Measurements from ENCODE around the gene ASF1A.

ASF1A gene

DNA sequence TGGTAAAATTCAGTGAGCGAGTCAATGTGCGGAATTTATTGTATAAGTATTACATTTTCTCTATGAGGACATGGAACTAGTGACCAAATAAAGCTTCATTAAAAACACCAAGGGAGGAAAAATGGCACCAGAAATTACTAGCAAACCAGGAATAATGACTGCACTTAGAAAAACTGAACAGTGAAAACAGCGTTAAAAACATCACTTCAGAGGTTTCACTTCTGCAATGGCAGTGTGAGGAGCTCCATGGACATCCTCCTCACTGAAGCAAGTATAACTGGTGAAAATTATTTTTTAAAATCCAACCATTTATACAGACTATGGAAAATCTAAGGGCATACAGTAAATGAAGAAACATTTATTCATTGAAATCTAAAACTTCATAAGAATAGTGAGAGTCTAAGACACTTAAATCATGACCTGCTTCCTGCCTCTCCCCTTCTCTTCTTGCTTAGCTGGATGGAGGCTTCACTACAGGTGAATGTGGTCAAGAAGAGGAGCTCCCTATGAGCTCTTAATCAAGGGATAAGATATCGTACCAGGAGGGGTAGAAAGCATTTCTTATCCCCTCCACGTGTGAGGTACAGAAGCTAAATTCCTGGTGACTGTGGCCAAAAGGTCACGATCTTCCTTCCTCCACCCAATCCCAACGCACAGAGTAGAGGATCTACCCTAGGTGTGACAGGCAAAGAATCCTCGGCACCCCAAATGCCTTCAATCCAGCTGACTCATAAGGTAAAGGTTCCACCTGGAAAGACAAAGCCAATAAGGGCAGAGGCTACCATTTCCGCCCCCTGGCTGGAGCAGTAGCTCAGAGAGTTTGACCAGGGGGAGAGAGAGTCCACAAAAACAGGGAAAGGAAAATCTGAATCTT is 12.3 kb upstream of the ASF1A start:
- peaks cover 5% of the 10 kb centered on the region; the same call in 1 of the 2 replicates for H3K4me1 ChIP-seq (ENCODE audit: control insufficient read depth, insufficient read depth, low read length)
- H3K27ac ChIP-seq (ENCODE audit: low read length), result no peak overlapping the region
- no peaks in the 10 kb centered on the region for H3K36me3 ChIP-seq (ENCODE audit: control insufficient read depth, insufficient read depth, low read length)
- no CpG with 5 or more reads among the region's 9 CpGs for WGBS (ENCODE audit: insufficient coverage, insufficient read length)
- H3K27me3 ChIP-seq (ENCODE audit: control insufficient read depth, insufficient read depth, low read length), result no peaks in the 10 kb centered on the region
- no peaks in the 10 kb centered on the region for H3K9me3 ChIP-seq (ENCODE audit: control insufficient read depth, insufficient read depth, low read length)
- DNase-seq (ENCODE audit: low read depth, low spot score), result no peak
- no peak overlapping the region for H3K4me3 ChIP-seq (ENCODE audit: low read length)

DNA sequence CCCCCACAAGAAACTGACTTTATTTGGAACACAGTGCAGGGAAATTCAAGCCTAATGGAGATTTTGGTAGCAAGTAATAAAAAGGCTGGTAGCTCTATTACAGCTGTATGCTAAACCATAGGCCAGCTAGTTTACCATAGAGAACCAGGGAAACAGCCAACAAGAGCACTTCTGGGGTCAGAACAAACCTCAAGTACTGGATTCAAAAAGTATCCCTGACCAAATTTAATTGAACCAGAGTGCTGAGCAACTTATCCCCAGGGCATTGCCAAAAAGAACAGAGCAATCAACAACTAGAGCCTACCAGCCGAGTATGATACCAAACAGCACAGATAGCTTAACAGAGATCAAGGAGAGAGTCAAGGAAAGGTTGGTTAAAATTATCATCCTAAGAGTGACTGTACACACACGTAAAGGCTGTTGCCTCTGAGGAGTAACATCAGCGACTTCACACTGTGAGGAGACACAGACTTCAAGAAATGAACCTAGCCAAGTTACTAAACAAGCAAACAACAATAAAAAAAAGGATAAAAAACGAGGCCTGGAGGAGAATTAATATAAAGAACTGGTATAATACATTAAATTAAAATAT is 11.5 kb upstream of the ASF1A start:
- Histone ChIP-seq H3K9me3 (ENCODE audit: control insufficient read depth, insufficient read depth, low read length) (no peaks in the 10 kb centered on the region), H3K27ac (ENCODE audit: low read length) (no peak overlapping the region), H3K27me3 (ENCODE audit: control insufficient read depth, insufficient read depth, low read length) (no peaks in the 10 kb centered on the region), H3K4me3 (ENCODE audit: low read length) (no peak overlapping the region), H3K36me3 (ENCODE audit: control insufficient read depth, insufficient read depth, low read length) (no peaks in the 10 kb centered on the region), H3K4me1 (ENCODE audit: control insufficient read depth, insufficient read depth, low read length) (peaks cover 5% of the 10 kb centered on the region; the same call in 1 of the 2 replicates)
- no peak for DNase-seq (ENCODE audit: low read depth, low spot score)
- no CpG with 5 or more reads among the region's 4 CpGs for WGBS (ENCODE audit: insufficient coverage, insufficient read length)

DNA sequence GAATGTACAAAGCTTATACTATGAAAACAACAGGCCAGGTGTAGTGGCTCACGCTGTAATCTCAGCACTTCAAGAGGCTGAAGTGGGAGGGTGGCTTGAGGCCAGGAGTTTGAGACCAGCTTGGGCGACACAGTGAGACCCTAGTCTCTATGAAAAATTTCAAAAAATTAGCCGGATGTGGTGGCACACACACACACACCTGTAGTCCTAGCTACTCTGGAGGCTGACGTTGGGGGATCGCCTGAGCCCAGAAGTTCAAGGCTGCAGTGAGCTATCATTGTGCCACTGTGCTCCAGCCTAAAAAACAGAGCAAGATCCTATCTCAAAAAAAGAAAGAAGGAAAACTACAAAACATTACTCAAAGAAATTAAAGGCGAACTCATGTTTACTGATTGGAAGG is 7.3 kb upstream of the ASF1A start:
- Histone ChIP-seq H3K9me3 (ENCODE audit: control insufficient read depth, insufficient read depth, low read length) (no peaks in the 10 kb centered on the region), H3K27ac (ENCODE audit: low read length) (no peak overlapping the region), H3K36me3 (ENCODE audit: control insufficient read depth, insufficient read depth, low read length) (no peaks in the 10 kb centered on the region), H3K4me3 (ENCODE audit: low read length) (no peak overlapping the region), H3K4me1 (ENCODE audit: control insufficient read depth, insufficient read depth, low read length) (peaks cover 5% of the 10 kb centered on the region; the same call in 1 of the 2 replicates), H3K27me3 (ENCODE audit: control insufficient read depth, insufficient read depth, low read length) (no peaks in the 10 kb centered on the region)
- no peak for DNase-seq (ENCODE audit: low read depth, low spot score)
- no CpG with 5 or more reads among the region's 6 CpGs for WGBS (ENCODE audit: insufficient coverage, insufficient read length)

DNA sequence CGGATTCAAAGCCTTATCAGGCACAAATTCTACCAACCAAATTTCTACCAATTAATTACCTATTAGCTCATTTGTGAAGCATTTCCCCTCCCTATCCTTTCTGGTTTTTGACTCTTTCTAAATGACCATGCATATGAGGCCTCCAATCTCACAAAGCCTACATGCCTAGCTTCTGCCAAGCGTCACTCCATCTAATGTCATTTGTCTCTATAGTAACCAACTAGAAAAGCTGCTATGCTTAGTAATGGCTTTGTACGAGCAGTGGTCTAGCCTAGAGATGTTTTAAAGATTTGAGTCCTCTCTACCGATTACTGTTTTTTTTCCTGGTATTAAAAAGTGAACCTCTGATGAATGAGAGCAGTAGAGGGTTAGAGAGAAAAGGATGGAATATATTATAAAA is 4.8 kb upstream of the ASF1A start:
- H3K27ac ChIP-seq (ENCODE audit: low read length), result no peak overlapping the region
- no peaks in the 10 kb centered on the region for H3K9me3 ChIP-seq (ENCODE audit: control insufficient read depth, insufficient read depth, low read length)
- no peaks in the 10 kb centered on the region for H3K36me3 ChIP-seq (ENCODE audit: control insufficient read depth, insufficient read depth, low read length)
- H3K4me1 ChIP-seq (ENCODE audit: control insufficient read depth, insufficient read depth, low read length), result no peaks in the 10 kb centered on the region
- H3K4me3 ChIP-seq (ENCODE audit: low read length), result no peak overlapping the region
- H3K27me3 ChIP-seq (ENCODE audit: control insufficient read depth, insufficient read depth, low read length), result no peaks in the 10 kb centered on the region
- no peak for DNase-seq (ENCODE audit: low read depth, low spot score)
- no CpG with 5 or more reads among the region's 4 CpGs for WGBS (ENCODE audit: insufficient coverage, insufficient read length)

DNA sequence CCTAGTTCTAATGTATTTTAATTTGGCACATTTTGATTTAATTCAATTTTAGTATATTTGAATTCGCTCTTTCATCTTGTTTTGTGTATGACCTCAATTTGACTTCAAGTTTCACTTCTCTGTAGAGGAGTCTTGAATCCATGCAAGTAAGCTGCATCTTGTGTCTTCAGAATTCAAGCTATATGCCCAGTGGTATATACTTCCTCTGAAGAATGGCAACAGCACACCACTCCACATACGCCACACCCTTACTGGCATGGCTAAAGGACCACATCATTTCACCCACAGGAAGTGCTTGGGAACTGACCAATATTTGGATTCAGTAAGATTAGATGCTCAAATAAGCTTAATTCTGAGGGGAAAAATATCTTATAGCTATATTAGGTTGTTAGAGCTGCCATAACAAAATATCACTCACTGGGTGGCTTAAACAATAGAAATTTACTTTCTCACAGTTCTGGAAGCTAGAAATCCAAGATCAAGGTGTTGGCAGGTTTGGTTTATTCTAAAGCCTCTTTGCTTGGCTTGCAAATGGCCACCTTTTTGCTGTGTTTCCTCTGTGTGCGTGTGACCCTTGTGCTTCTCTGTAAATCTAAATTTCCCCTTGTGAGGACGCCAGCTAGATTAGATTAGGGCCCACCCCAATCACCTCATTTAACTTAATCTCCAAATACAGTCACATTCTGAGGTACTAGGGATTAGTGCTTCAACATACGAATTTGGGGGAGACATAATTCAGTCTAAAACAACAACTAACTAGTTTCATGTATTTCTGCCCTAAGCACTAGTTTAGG is 2.8 kb upstream of the ASF1A start:
- no peaks in the 10 kb centered on the region for H3K4me1 ChIP-seq (ENCODE audit: control insufficient read depth, insufficient read depth, low read length)
- no peak overlapping the region for H3K4me3 ChIP-seq (ENCODE audit: low read length)
- H3K27ac ChIP-seq (ENCODE audit: low read length), result no peak overlapping the region
- no CpG with 5 or more reads among the region's 5 CpGs for WGBS (ENCODE audit: insufficient coverage, insufficient read length)
- DNase-seq (ENCODE audit: low read depth, low spot score), result no peak
- no peaks in the 10 kb centered on the region for H3K27me3 ChIP-seq (ENCODE audit: control insufficient read depth, insufficient read depth, low read length)
- H3K9me3 ChIP-seq (ENCODE audit: control insufficient read depth, insufficient read depth, low read length), result no peaks in the 10 kb centered on the region
- H3K36me3 ChIP-seq (ENCODE audit: control insufficient read depth, insufficient read depth, low read length), result no peaks in the 10 kb centered on the region

DNA sequence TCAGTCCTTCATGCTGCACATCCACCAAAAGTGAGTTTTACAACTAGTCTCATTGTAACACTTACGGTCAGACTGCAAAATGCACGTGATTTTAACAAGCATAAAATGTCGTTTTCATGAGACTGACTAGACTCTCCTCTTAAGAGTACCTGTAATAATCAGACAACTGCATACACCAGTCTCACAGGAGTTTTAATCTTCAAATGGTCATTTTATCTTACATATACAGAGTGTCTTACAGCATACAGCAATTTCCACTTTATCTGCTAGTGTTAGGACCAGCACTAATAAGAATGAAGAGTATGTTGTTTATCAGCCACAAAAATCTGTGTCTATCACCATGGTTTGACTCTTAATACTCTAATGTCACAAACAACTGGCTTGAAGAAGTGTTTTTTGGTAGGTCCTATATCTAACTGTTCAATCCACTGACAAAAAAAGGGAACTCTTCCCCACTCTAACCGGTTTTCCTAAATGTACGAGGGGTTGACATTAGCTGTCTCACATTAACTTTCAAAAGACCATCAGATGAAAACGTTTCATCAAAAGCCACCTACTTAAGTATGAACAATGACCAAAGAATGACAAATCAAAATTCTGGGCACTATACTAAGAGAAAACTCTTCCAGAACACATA is 1.5 kb upstream of the ASF1A start:
- Histone ChIP-seq H3K36me3 (ENCODE audit: control insufficient read depth, insufficient read depth, low read length) (no peaks in the 10 kb centered on the region), H3K4me1 (ENCODE audit: control insufficient read depth, insufficient read depth, low read length) (no peaks in the 10 kb centered on the region), H3K27ac (ENCODE audit: low read length) (no peak overlapping the region), H3K4me3 (ENCODE audit: low read length) (no peak overlapping the region), H3K9me3 (ENCODE audit: control insufficient read depth, insufficient read depth, low read length) (no peaks in the 10 kb centered on the region), H3K27me3 (ENCODE audit: control insufficient read depth, insufficient read depth, low read length) (no peaks in the 10 kb centered on the region)
- no peak for DNase-seq (ENCODE audit: low read depth, low spot score)
- WGBS (ENCODE audit: insufficient coverage, insufficient read length), result no CpG with 5 or more reads among the region's 6 CpGs

DNA sequence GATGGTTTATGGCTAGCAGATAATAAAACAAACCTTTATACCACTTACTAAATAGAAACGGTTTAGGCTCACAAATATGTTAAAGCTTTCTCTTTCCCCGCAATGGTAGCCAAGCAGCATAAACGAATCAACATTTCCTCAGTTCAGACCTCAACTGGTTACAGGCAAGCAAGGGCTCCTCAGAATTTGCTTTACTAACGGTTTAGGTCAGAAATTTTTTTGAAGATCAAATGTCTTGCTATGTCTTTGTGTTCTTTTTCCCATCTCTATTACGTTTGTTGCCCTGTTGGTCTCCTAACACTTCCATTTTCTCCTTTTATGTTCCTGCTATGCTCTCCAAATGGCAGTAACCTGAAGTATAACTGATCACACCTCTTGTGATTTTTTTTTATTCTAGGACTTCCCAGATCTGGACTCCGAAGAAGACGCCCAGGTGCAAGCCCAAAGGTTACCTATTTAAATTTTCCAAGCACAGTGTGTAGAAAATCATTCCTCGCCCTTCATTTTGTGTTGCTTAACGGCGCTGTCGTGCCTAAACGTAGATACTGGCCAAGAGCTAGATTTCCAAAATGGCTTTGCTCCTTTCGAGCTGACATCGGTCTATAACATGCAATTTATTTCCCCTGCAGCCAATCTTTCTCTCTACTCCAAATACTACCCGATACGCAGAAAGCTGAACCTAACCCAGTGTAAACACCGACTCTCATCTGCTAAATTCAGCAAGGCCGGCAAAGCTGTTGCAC is 717 bp upstream of the ASF1A start:
- no peaks in the 10 kb centered on the region for H3K27me3 ChIP-seq (ENCODE audit: control insufficient read depth, insufficient read depth, low read length)
- no peaks in the 10 kb centered on the region for H3K36me3 ChIP-seq (ENCODE audit: control insufficient read depth, insufficient read depth, low read length)
- H3K27ac ChIP-seq (ENCODE audit: low read length), result no peak overlapping the region
- no peaks in the 10 kb centered on the region for H3K9me3 ChIP-seq (ENCODE audit: control insufficient read depth, insufficient read depth, low read length)
- peak overlapping the region; percentile 71; the same call in 1 of the 2 replicates for H3K4me3 ChIP-seq (ENCODE audit: low read length)
- no peaks in the 10 kb centered on the region for H3K4me1 ChIP-seq (ENCODE audit: control insufficient read depth, insufficient read depth, low read length)
- DNase-seq (ENCODE audit: low read depth, low spot score), result no peak
- no CpG with 5 or more reads among the region's 18 CpGs for WGBS (ENCODE audit: insufficient coverage, insufficient read length)

DNA sequence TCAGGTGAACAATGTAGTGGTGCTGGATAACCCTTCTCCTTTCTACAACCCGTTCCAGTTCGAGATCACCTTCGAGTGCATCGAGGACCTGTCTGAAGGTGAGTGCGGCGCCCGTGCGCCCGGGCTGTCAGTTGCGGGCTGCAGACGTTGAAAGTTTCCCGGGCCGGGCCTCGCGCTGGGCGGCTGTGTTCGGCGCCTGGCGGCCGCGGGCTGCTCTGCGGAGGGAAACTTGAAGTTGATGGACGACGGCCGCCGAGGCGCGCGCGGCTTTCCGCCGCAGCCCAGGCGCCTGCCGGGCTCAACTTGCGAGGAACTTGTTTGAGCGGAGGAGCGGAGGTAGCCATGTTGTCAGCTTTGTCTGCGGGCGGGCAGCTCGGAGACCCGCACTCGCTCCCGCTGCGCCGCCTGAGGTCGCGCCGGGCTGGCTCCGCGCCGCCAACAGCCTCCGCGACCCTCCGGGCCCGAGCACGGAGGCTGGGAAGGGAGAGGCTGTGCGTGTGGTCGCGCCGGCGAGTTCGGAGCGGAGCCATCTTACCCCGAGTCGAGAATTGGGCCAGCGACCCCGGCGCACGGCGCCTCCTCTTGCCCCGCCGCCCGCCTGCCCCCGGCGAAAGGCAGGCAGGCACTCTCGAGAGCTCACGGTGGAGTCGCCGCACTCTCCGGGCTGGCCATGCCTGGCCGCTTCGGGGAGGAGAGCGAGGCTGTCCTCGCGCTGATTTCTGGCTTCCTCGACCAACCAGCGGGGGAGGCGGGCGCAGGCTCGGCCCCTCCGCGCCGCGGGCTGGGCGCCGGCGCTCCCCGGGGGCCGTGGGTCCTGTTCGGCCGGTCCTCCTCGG is 691 bp downstream of the ASF1A start:
- Histone ChIP-seq H3K4me3 (ENCODE audit: low read length) (peak overlapping the region; percentile 96), H3K36me3 (ENCODE audit: control insufficient read depth, insufficient read depth, low read length) (0 out of 2 replicates have a peak, but pooled peaks cover 3% of the 10 kb centered on the region), H3K27ac (ENCODE audit: low read length) (no peak overlapping the region), H3K27me3 (ENCODE audit: control insufficient read depth, insufficient read depth, low read length) (no peaks in the 10 kb centered on the region), H3K4me1 (ENCODE audit: control insufficient read depth, insufficient read depth, low read length) (peaks cover 3% of the 10 kb centered on the region; the same call in 1 of the 2 replicates), H3K9me3 (ENCODE audit: control insufficient read depth, insufficient read depth, low read length) (no peaks in the 10 kb centered on the region)
- no CpG with 5 or more reads among the region's 102 CpGs for WGBS (ENCODE audit: insufficient coverage, insufficient read length)
- no peak for DNase-seq (ENCODE audit: low read depth, low spot score)

DNA sequence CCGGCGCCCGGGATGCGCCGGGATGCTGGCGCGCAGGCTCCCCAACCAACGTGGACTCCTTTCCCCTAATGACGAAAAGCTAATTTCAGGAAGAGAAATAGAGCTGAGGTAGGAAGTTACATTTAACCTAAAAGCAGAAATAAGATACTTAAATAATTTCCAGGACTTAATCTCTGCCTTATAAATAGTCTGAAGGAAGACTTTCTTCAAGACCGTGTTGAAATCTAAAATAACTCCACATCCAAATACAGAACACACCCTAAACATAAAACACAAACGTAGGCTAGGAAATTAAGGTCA is 1.3 kb downstream of the ASF1A start:
- no CpG with 5 or more reads among the region's 11 CpGs for WGBS (ENCODE audit: insufficient coverage, insufficient read length)
- Histone ChIP-seq H3K4me3 (ENCODE audit: low read length) (peak overlapping the region; percentile 96), H3K27ac (ENCODE audit: low read length) (no peak overlapping the region), H3K27me3 (ENCODE audit: control insufficient read depth, insufficient read depth, low read length) (no peaks in the 10 kb centered on the region), H3K36me3 (ENCODE audit: control insufficient read depth, insufficient read depth, low read length) (0 out of 2 replicates have a peak, but pooled peaks cover 3% of the 10 kb centered on the region), H3K9me3 (ENCODE audit: control insufficient read depth, insufficient read depth, low read length) (no peaks in the 10 kb centered on the region), H3K4me1 (ENCODE audit: control insufficient read depth, insufficient read depth, low read length) (peaks cover 3% of the 10 kb centered on the region; the same call in 1 of the 2 replicates)
- no peak for DNase-seq (ENCODE audit: low read depth, low spot score)

Data from iPS DF 6.9 (cell line).